Spleen (tissue), 7 donors: Measurements from ENCODE around the gene KRTDAP.

ENCODE experiments used
- POLR2AphosphoS5 ChIP-seq, 3 donors: sonication (generic); formaldehyde crosslinking; IDR thresholded peaks; one replicate each; pipeline ENCODE4 v1.5.1; 2017; ENCODE audit warnings: antibody characterized with exemption in 3 of 3
- TF ChIP-seq, protein P1 (sequence below), 11 experiments: fragments of 200-600 bp in 7 of 11; fragments of 450-650 bp in 4 of 11; sonication (generic) in 4 of 11; IDR thresholded peaks in 8 of 11; conservative IDR thresholded peaks in 3 of 11; 1 replicate in 7 of 11; 2 replicates in 4 of 11; pipeline versions ENCODE4 v1.4.0 to v1.8.0; 2016 to 2021; ENCODE audit warnings: antibody characterized with exemption in 11 of 11, inconsistent platforms in 4 of 11, mild to moderate bottlenecking in 1 of 11
- donor health status: DM: no; HTN: no; CAD: no; lungs with moderate emphysema.
- donor health status: DM: no; HTN: no; CAD: no.
- donor health status: DM: no; HTN: no; CAD: no.

GRCh38 chr19:35500611-35501010 lies 10.3 kb upstream of the KRTDAP start:
- TF ChIP-seq, protein P1, sequence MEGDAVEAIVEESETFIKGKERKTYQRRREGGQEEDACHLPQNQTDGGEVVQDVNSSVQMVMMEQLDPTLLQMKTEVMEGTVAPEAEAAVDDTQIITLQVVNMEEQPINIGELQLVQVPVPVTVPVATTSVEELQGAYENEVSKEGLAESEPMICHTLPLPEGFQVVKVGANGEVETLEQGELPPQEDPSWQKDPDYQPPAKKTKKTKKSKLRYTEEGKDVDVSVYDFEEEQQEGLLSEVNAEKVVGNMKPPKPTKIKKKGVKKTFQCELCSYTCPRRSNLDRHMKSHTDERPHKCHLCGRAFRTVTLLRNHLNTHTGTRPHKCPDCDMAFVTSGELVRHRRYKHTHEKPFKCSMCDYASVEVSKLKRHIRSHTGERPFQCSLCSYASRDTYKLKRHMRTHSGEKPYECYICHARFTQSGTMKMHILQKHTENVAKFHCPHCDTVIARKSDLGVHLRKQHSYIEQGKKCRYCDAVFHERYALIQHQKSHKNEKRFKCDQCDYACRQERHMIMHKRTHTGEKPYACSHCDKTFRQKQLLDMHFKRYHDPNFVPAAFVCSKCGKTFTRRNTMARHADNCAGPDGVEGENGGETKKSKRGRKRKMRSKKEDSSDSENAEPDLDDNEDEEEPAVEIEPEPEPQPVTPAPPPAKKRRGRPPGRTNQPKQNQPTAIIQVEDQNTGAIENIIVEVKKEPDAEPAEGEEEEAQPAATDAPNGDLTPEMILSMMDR (IDR thresholded peaks at IDR 0.05 in 8 of 11, conservative IDR thresholded peaks at IDR 0.05 in 3 of 11), result no peak
- TF ChIP-seq POLR2AphosphoS5 (IDR thresholded peaks at IDR 0.05), result no peak
